ENCODE results near the gene PALM2AKAP2. TPM values are rescaled to one million over a fixed set of nuclear protein-coding genes. Genes with fewer than 3 reads are reported as not detected.

PALM2AKAP2 gene
- total and polyA plus RNA-seq, 2 donors (not counting 3 experiments of a cell fraction or from before 2014, with no cell fraction given): 0.01 TPM; not detected in 1

DNA sequence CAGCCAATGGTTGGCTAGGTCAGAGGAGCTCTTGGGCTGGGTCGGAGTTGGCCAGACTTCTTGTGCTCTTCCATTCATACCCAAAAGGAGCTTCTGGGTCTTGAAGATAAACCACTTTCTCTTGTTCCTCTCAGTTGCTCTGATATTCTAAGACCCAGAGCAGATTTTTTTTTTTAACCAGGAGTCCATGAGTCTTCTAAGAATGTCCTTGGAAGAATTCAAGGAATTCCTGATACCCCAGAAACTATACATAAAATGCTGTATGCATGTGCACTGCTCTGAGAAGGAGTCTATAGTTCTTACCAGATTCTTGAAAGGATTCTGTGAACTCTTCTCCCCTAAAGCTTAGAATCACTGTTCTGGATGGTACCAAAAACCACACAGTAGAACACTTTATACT lies 9.9 kb upstream of the PALM2AKAP2 start:
- FAIRE-seq (no peak), DNase-seq (ENCODE audit: low read depth, low spot score) (no peak)
- Histone ChIP-seq H3K9me3 (replicated peaks; ENCODE audit: control insufficient read depth, insufficient read depth, low read length) (no peaks in the 10 kb centered on the region), H3K4me1 (ENCODE audit: control insufficient read depth, extremely low read depth, insufficient read depth, low read length) (no peaks in the 10 kb centered on the region), H3K36me3 (ENCODE audit: control insufficient read depth in 2 of 2, extremely low read depth in 1 of 2, insufficient read depth in 2 of 2, low read length in 2 of 2) (no peaks in the 10 kb centered on the region), H3K79me2 (ENCODE audit: control insufficient read depth, insufficient read depth, low read length) (no peaks in the 10 kb centered on the region), H3K4me2 (ENCODE audit: insufficient read depth, low read length) (no peak overlapping the region), H3K4me3 (replicated peaks in 1 of 3; ENCODE audit: insufficient read depth in 1 of 3, low read depth in 1 of 3, low read length in 3 of 3) (no peak overlapping the region), H3K9ac (replicated peaks; ENCODE audit: extremely low read depth, insufficient read depth, low read length) (no peak overlapping the region), H3K27ac (ENCODE audit: insufficient read depth, low read depth, low read length) (no peak overlapping the region), H2AFZ (ENCODE audit: low read depth, low read length) (no peak overlapping the region), H4K20me1 (replicated peaks; ENCODE audit: control insufficient read depth, extremely low read depth, insufficient read depth, low read length) (no peaks in the 10 kb centered on the region), H3K9me1 (replicated peaks; ENCODE audit: control insufficient read depth, extremely low read depth, insufficient read depth, low read length) (no peaks in the 10 kb centered on the region), H3K27me3 (ENCODE audit: control insufficient read depth in 2 of 2, insufficient read depth in 2 of 2, low read length in 2 of 2) (peaks cover 2 to 3% of the 10 kb centered on the region in 2 experiments)
- intact Hi-C loops (cut with micrococcal nuclease) (no loop called here), dilution Hi-C loops (cut with MboI; ENCODE audit: extremely low pct_ligation_motif_present, low sequenced_read_pairs) (no loop called here)
- TF ChIP-seq POLR2A (IDR thresholded peaks at IDR 0.05; ENCODE audit: low read depth, low read length) (no peak), POLR2AphosphoS5 (IDR thresholded peaks at IDR 0.05; ENCODE audit: insufficient read depth, low read depth, low read length) (no peak), CTCF (IDR thresholded peaks at IDR 0.05; ENCODE audit: extremely low read depth in 1 of 2, insufficient read depth in 1 of 2, low read depth in 1 of 2, low read length in 2 of 2) (no peak), GATA2 (IDR thresholded peaks at IDR 0.05; ENCODE audit: insufficient read depth, insufficient read length, low read depth, low read length) (no peak), EZH2 (IDR thresholded peaks at IDR 0.05; ENCODE audit: borderline replicate concordance, low read depth, low read length, severe bottlenecking) (no peak), JUN (IDR thresholded peaks at IDR 0.05; ENCODE audit: borderline replicate concordance, insufficient read depth, insufficient read length, low read depth) (no peak), FOS (IDR thresholded peaks at IDR 0.05; ENCODE audit: borderline replicate concordance, insufficient read depth, low read length) (no peak), MYC (IDR thresholded peaks at IDR 0.05; ENCODE audit: low read depth, low read length) (no peak)
- TF ChIP-seq, protein P1, sequence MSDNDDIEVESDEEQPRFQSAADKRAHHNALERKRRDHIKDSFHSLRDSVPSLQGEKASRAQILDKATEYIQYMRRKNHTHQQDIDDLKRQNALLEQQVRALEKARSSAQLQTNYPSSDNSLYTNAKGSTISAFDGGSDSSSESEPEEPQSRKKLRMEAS (IDR thresholded peaks at IDR 0.05; ENCODE audit: insufficient read depth, insufficient read length): no peak
- BruUV-seq (replicated peaks): no TSS peak
- POLR2A ChIA-PET: no interaction called here
- CTCF ChIA-PET: no interaction called here
